Immature natural killer cell (primary cell): ENCODE results near the gene NLGN4X. TPM values are rescaled to one million over a fixed set of nuclear protein-coding genes. Genes with fewer than 3 reads are reported as not detected.
"Not testable (repeated sequence)": the region's sequence is repeated elsewhere in the genome, so short reads cannot be mapped to it uniquely, and the experiment has no call there.

Experiments
- DNase-seq, 3 donors: peaks; one replicate each; pipeline ENCODE4 v3.0.0; 2022; ENCODE audit warnings: mixed read lengths in 1 of 3
- H3K27ac Mint-ChIP-seq, 6 donors: one replicate each; pipeline ENCODE4 v1.8.0; 2020; ENCODE audit warnings: mixed read lengths in 6 of 6, mild to moderate bottlenecking in 5 of 6, inconsistent platforms in 4 of 6, moderate library complexity in 3 of 6
- H3K27me3 Mint-ChIP-seq, 3 donors: one replicate each; pipeline ENCODE4 v1.8.0; 2020 to 2021; ENCODE audit warnings: low read depth in 3 of 3, mild to moderate bottlenecking in 3 of 3, mixed read lengths in 3 of 3, moderate library complexity in 3 of 3, inconsistent platforms in 1 of 3
- H3K36me3 Mint-ChIP-seq, 3 donors: one replicate each; pipeline ENCODE4 v1.8.0; 2020; ENCODE audit warnings: mixed read lengths in 3 of 3, inconsistent platforms in 2 of 3, mild to moderate bottlenecking in 2 of 3
- H3K4me1 Mint-ChIP-seq, 2 donors: one replicate each; pipeline ENCODE4 v1.8.0; 2020; ENCODE audit warnings: inconsistent platforms in 2 of 2, mild to moderate bottlenecking in 2 of 2, mixed read lengths in 2 of 2, moderate library complexity in 1 of 2
- H3K4me3 Mint-ChIP-seq, 5 donors: one replicate each; pipeline ENCODE4 v1.8.0; 2020; ENCODE audit warnings: mild to moderate bottlenecking in 5 of 5, mixed read lengths in 5 of 5, inconsistent platforms in 3 of 5, moderate library complexity in 3 of 5
- H3K9me3 Mint-ChIP-seq, 6 donors: one replicate each; pipeline ENCODE4 v1.8.0; 2020; ENCODE audit warnings: mild to moderate bottlenecking in 6 of 6, mixed read lengths in 6 of 6, inconsistent platforms in 4 of 6, moderate library complexity in 3 of 6
- polyA plus RNA-seq, 3 donors: library from polyadenylated mRNA; unstranded; fragments of 300-500 nt; fragmentation: Illumina TruSeq; gene quantifications; one replicate each; pipeline ENCODE4 v1.2.3, GENCODE V29; 2021

Gene NLGN4X
- polyA plus RNA-seq, 3 donors from 2014 or later = not detected

GRCh38 chrX:5958523-5958922 lies 270.1 kb downstream of the NLGN4X start:
- Mint-ChIP-seq H3K36me3 (no peaks in the 10 kb centered on the region), H3K4me3 (no peak overlapping the region), H3K27ac (no peak overlapping the region), H3K4me1 (no peaks in the 10 kb centered on the region), H3K9me3 (peaks cover 0 to 6% (median under 1%) of the 10 kb centered on the region in 6 donors), H3K27me3 (peaks cover 0 to 3% (median 0%) of the 10 kb centered on the region in 3 donors)
- DNase-seq = no peak

GRCh38 chrX:5957506-5957905 lies 271.2 kb downstream of the NLGN4X start:
- H3K4me1 Mint-ChIP-seq = no peaks in the 10 kb centered on the region
- no peaks in the 10 kb centered on the region for H3K36me3 Mint-ChIP-seq
- H3K9me3 Mint-ChIP-seq = peaks cover 0 to 5% (median under 1%) of the 10 kb centered on the region in 6 donors
- no peak overlapping the region for H3K27ac Mint-ChIP-seq
- no peak overlapping the region for H3K4me3 Mint-ChIP-seq
- DNase-seq = no peak
- peaks cover 0 to 3% (median 0%) of the 10 kb centered on the region in 3 donors for H3K27me3 Mint-ChIP-seq

- H3K4me3 Mint-ChIP-seq = no peak overlapping the region
These were observed 292.2 kb downstream of the NLGN4X start for GRCh38 chrX:5936438-5936837.

GRCh38 chrX:5928224-5928623 lies 300.4 kb downstream of the NLGN4X start:
- H3K36me3 Mint-ChIP-seq = no peaks in the 10 kb centered on the region
- no peaks in the 10 kb centered on the region for H3K4me1 Mint-ChIP-seq
- peaks cover 0 to 2% (median 2%) of the 10 kb centered on the region in 3 donors for H3K27me3 Mint-ChIP-seq
- no peak for DNase-seq
- H3K27ac Mint-ChIP-seq = no peak overlapping the region
- H3K9me3 Mint-ChIP-seq = peaks cover 0 to 8% (median 2%) of the 10 kb centered on the region in 6 donors
- no peak overlapping the region for H3K4me3 Mint-ChIP-seq

More at GRCh38 chrX:5936438-5936837, 292.2 kb downstream of the NLGN4X start:
- peaks cover 0 to 2% (median 2%) of the 10 kb centered on the region in 3 donors for H3K27me3 Mint-ChIP-seq
- no peak for DNase-seq
- H3K4me1 Mint-ChIP-seq = no peaks in the 10 kb centered on the region
- no peak overlapping the region for H3K27ac Mint-ChIP-seq
- peaks cover 2 to 7% (median 5%) of the 10 kb centered on the region in 6 donors for H3K9me3 Mint-ChIP-seq
- H3K36me3 Mint-ChIP-seq = no peaks in the 10 kb centered on the region

- Mint-ChIP-seq H3K27me3 (no peaks in the 10 kb centered on the region), H3K9me3 (peaks cover 0 to 8% (median 1%) of the 10 kb centered on the region in 6 donors), H3K27ac (no peak overlapping the region), H3K36me3 (no peaks in the 10 kb centered on the region), H3K4me3 (no peak overlapping the region), H3K4me1 (no peaks in the 10 kb centered on the region)
- no peak for DNase-seq
These were observed 311.7 kb downstream of the NLGN4X start for GRCh38 chrX:5916945-5917344.

- Mint-ChIP-seq H3K4me3 (no peak overlapping the region), H3K27me3 (no peaks in the 10 kb centered on the region), H3K4me1 (no peaks in the 10 kb centered on the region), H3K27ac (no peak overlapping the region), H3K9me3 (peaks cover 0 to 12% (median 1%) of the 10 kb centered on the region in 6 donors), H3K36me3 (no peaks in the 10 kb centered on the region)
- no peak for DNase-seq
These were observed 312.9 kb downstream of the NLGN4X start for GRCh38 chrX:5915783-5916182.

GRCh38 chrX:5907207-5907606 lies 321.5 kb downstream of the NLGN4X start:
- no peak for DNase-seq
- Mint-ChIP-seq H3K9me3 (peaks cover 0 to 5% (median under 1%) of the 10 kb centered on the region in 6 donors), H3K27ac (no peak overlapping the region), H3K36me3 (no peaks in the 10 kb centered on the region), H3K27me3 (peaks cover 0 to 2% (median 0%) of the 10 kb centered on the region in 3 donors), H3K4me1 (no peaks in the 10 kb centered on the region), H3K4me3 (no peak overlapping the region)

- H3K9me3 Mint-ChIP-seq = peaks cover 0 to 11% (median 1%) of the 10 kb centered on the region in 6 donors
- H3K36me3 Mint-ChIP-seq, H3K27me3 Mint-ChIP-seq, H3K4me3 Mint-ChIP-seq, DNase-seq, H3K27ac Mint-ChIP-seq, H3K4me1 Mint-ChIP-seq: not testable (repeated sequence)
These were observed 325.0 kb downstream of the NLGN4X start for GRCh38 chrX:5903586-5904190.

- H3K4me3 Mint-ChIP-seq = no peak overlapping the region
- peaks cover 0 to 19% (median under 1%) of the 10 kb centered on the region in 6 donors for H3K9me3 Mint-ChIP-seq
- no peaks in the 10 kb centered on the region for H3K4me1 Mint-ChIP-seq
- no peak overlapping the region for H3K27ac Mint-ChIP-seq
- H3K27me3 Mint-ChIP-seq = peaks cover 0 to 2% (median 0%) of the 10 kb centered on the region in 3 donors
- no peaks in the 10 kb centered on the region for H3K36me3 Mint-ChIP-seq
- no peak for DNase-seq
These were observed 330.2 kb downstream of the NLGN4X start for GRCh38 chrX:5898463-5898862.

- DNase-seq = no peak
- peaks cover 0 to 3% (median under 1%) of the 10 kb centered on the region in 6 donors for H3K9me3 Mint-ChIP-seq
- H3K27me3 Mint-ChIP-seq = peaks cover 0 to 1% (median 0%) of the 10 kb centered on the region in 3 donors
- no peak overlapping the region for H3K27ac Mint-ChIP-seq
- H3K36me3 Mint-ChIP-seq = no peaks in the 10 kb centered on the region
- no peak overlapping the region for H3K4me3 Mint-ChIP-seq
- no peaks in the 10 kb centered on the region for H3K4me1 Mint-ChIP-seq
These were observed 337.3 kb downstream of the NLGN4X start for GRCh38 chrX:5891378-5891777.

- Mint-ChIP-seq H3K27ac (no peak overlapping the region), H3K27me3 (peaks cover 0 to 6% (median 2%) of the 10 kb centered on the region in 3 donors), H3K4me3 (no peak overlapping the region), H3K9me3 (peaks cover 0 to 2% (median 0%) of the 10 kb centered on the region in 6 donors), H3K4me1 (no peaks in the 10 kb centered on the region), H3K36me3 (no peaks in the 10 kb centered on the region)
- no peak for DNase-seq
These were observed 351.6 kb downstream of the NLGN4X start for GRCh38 chrX:5876984-5877596.

- peaks cover 0 to 2% (median 2%) of the 10 kb centered on the region in 3 donors for H3K27me3 Mint-ChIP-seq
- DNase-seq = no peak
- no peaks in the 10 kb centered on the region for H3K4me1 Mint-ChIP-seq
- H3K4me3 Mint-ChIP-seq = no peak overlapping the region
- no peak overlapping the region for H3K27ac Mint-ChIP-seq
- peaks cover 2 to 14% (median 4%) of the 10 kb centered on the region in 6 donors for H3K9me3 Mint-ChIP-seq
- no peaks in the 10 kb centered on the region for H3K36me3 Mint-ChIP-seq
These were observed 358.4 kb downstream of the NLGN4X start for GRCh38 chrX:5870238-5870637.

GRCh38 chrX:5869786-5870185 lies 358.9 kb downstream of the NLGN4X start:
- Mint-ChIP-seq H3K27me3 (peaks cover 0 to 2% (median 2%) of the 10 kb centered on the region in 3 donors), H3K36me3 (no peaks in the 10 kb centered on the region), H3K27ac (no peak overlapping the region), H3K9me3 (peaks cover 2 to 18% (median 4%) of the 10 kb centered on the region in 6 donors), H3K4me1 (no peaks in the 10 kb centered on the region), H3K4me3 (no peak overlapping the region)
- no peak for DNase-seq

- no peak for DNase-seq
- peaks cover 2 to 18% (median 5%) of the 10 kb centered on the region in 6 donors for H3K9me3 Mint-ChIP-seq
- H3K4me3 Mint-ChIP-seq = no peak overlapping the region
- H3K4me1 Mint-ChIP-seq = no peaks in the 10 kb centered on the region
- H3K27ac Mint-ChIP-seq = no peak overlapping the region
- H3K36me3 Mint-ChIP-seq = no peaks in the 10 kb centered on the region
- peaks cover 0 to 2% (median 0%) of the 10 kb centered on the region in 3 donors for H3K27me3 Mint-ChIP-seq
These were observed 360.9 kb downstream of the NLGN4X start for GRCh38 chrX:5867778-5868177.
